H9 (cell line): ENCODE measurements around the gene CDK2AP2. TPM values are rescaled to one million over a fixed set of nuclear protein-coding genes. Genes with fewer than 3 reads are reported as not detected.

Experiments used
- DNase-seq: peaks from one replicate; pipeline ENCODE4 v3.0.0-alpha.2; 2017
- H2AFZ ChIP-seq: one replicate; pipeline ENCODE4 v1.6.1; 2013; ENCODE audit warnings: mild to moderate bottlenecking, low read length, control low read depth, moderate library complexity
- H2AK5ac ChIP-seq: 2 replicates; pipeline ENCODE4 v1.6.1; 2013; ENCODE audit warnings: low read length, control low read depth, mixed read lengths; ENCODE audit not compliant: insufficient read length
- H2BK120ac ChIP-seq: one replicate; pipeline ENCODE4 v1.6.1; 2013; ENCODE audit warnings: low read depth, mild to moderate bottlenecking, low read length, control low read depth, inconsistent platforms; ENCODE audit not compliant: poor library complexity, severe bottlenecking
- H2BK12ac ChIP-seq: 2 replicates; pipeline ENCODE4 v1.6.1; 2013; ENCODE audit warnings: low read length, control low read depth, mixed read lengths, low read depth; ENCODE audit not compliant: insufficient read length
- H2BK15ac ChIP-seq: 2 replicates; pipeline ENCODE4 v1.6.1; 2013; ENCODE audit warnings: low read depth, low read length, control low read depth
- H2BK20ac ChIP-seq: one replicate; pipeline ENCODE4 v1.6.1; 2013; ENCODE audit warnings: low read depth, mild to moderate bottlenecking, low read length, control low read depth, inconsistent platforms; ENCODE audit not compliant: poor library complexity, severe bottlenecking
- H2BK5ac ChIP-seq: 2 replicates; pipeline ENCODE4 v1.6.1; 2013; ENCODE audit warnings: low read length, control low read depth, mixed read lengths; ENCODE audit not compliant: insufficient read length
- H3K14ac ChIP-seq: 2 replicates; pipeline ENCODE4 v1.6.1; 2013; ENCODE audit warnings: low read length, control low read depth; ENCODE audit not compliant: insufficient read depth
- H3K18ac ChIP-seq: 2 replicates; pipeline ENCODE4 v1.6.1; 2013; ENCODE audit warnings: low read depth, mild to moderate bottlenecking, mixed read lengths, low read length, control low read depth; ENCODE audit not compliant: insufficient read length
- H3K23ac ChIP-seq: 2 replicates; pipeline ENCODE4 v1.6.1; 2013; ENCODE audit warnings: low read length, control low read depth, mixed read lengths, low read depth; ENCODE audit not compliant: insufficient read length
- H3K23me2 ChIP-seq: 2 replicates; pipeline ENCODE4 v1.6.1; 2013; ENCODE audit warnings: low read depth, mild to moderate bottlenecking, mixed read lengths, low read length, control low read depth; ENCODE audit not compliant: insufficient read length, poor library complexity, severe bottlenecking
- H3K27ac ChIP-seq: 2 replicates; pipeline ENCODE4 v1.5.1; 2013; ENCODE audit warnings: low read length, control low read depth, mixed read lengths, low read depth; ENCODE audit not compliant: insufficient read length
- H3K27me3 ChIP-seq: 2 replicates; pipeline ENCODE4 v1.6.1; 2013; ENCODE audit warnings: low read length, control low read depth, inconsistent platforms; ENCODE audit not compliant: insufficient read depth
- H3K4ac ChIP-seq: 2 replicates; pipeline ENCODE4 v1.6.1; 2013; ENCODE audit warnings: low read depth, mild to moderate bottlenecking, control low read depth, inconsistent platforms, low read length, moderate library complexity
- H3K4me1 ChIP-seq: 2 replicates; pipeline ENCODE4 v1.6.1; 2013; ENCODE audit warnings: low read length, control low read depth, inconsistent platforms; ENCODE audit not compliant: insufficient read depth
- H3K4me2 ChIP-seq: 2 replicates; pipeline ENCODE4 v1.6.1; 2013; ENCODE audit warnings: low read length, control low read depth, mixed read lengths; ENCODE audit not compliant: insufficient read length, insufficient read depth
- H3K56ac ChIP-seq: 2 replicates; pipeline ENCODE4 v1.6.1; 2013; ENCODE audit warnings: low read depth, mild to moderate bottlenecking, mixed read lengths, low read length, control low read depth; ENCODE audit not compliant: insufficient read length
- H3K79me1 ChIP-seq: 2 replicates; pipeline ENCODE4 v1.6.1; 2013; ENCODE audit warnings: low read depth, mild to moderate bottlenecking, moderate library complexity, low read length, control low read depth, inconsistent platforms; ENCODE audit not compliant: insufficient read depth, poor library complexity, severe bottlenecking
- H3K79me2 ChIP-seq: 2 replicates; pipeline ENCODE4 v1.6.1; 2013; ENCODE audit warnings: low read length, control low read depth, inconsistent platforms; ENCODE audit not compliant: insufficient read depth
- H3K9ac ChIP-seq: 2 replicates; pipeline ENCODE4 v1.6.1; 2013; ENCODE audit warnings: low read length, control low read depth, mixed read lengths; ENCODE audit not compliant: insufficient read length; ENCODE audit errors: extremely low read depth
- H3K9me3 ChIP-seq: one replicate; pipeline ENCODE4 v1.6.1; 2013; ENCODE audit warnings: low read depth, low read length, inconsistent platforms; ENCODE audit not compliant: control insufficient read depth
- H3T11ph ChIP-seq: one replicate; pipeline ENCODE4 v1.6.1; 2013; ENCODE audit warnings: mild to moderate bottlenecking, low read length, control low read depth, inconsistent platforms
- H4K20me1 ChIP-seq: one replicate; pipeline ENCODE4 v1.6.1; 2013; ENCODE audit not compliant: control insufficient read depth, insufficient read length, insufficient read depth
- H4K5ac ChIP-seq: 2 replicates; pipeline ENCODE4 v1.6.1; 2013; ENCODE audit warnings: low read depth, mild to moderate bottlenecking, mixed read lengths, low read length, control low read depth; ENCODE audit not compliant: insufficient read length
- H4K8ac ChIP-seq: replicated peaks from 2 replicates; pipeline ENCODE4 v1.6.1; 2013; ENCODE audit warnings: low read length, control low read depth, mixed read lengths, low read depth; ENCODE audit not compliant: insufficient read length
- H4K91ac ChIP-seq: 2 replicates; pipeline ENCODE4 v1.6.1; 2013; ENCODE audit warnings: low read depth, mild to moderate bottlenecking, moderate library complexity, mixed read lengths, low read length, control low read depth; ENCODE audit not compliant: insufficient read length
- H3K27ac Mint-ChIP-seq, 3 experiments: 2 replicates in 2 of 3; 3 replicates in 1 of 3; pipeline ENCODE4 v1.8.0; 2020 to 2021; ENCODE audit warnings: mixed read lengths in 3 of 3, mild to moderate bottlenecking in 1 of 3, moderate library complexity in 1 of 3
- H3K27me3 Mint-ChIP-seq: 2 replicates; pipeline ENCODE4 v1.8.0; 2021; ENCODE audit warnings: low read depth, mild to moderate bottlenecking, moderate library complexity, mixed read lengths
- H3K36me3 Mint-ChIP-seq, 3 experiments: 2 replicates in 2 of 3; 3 replicates in 1 of 3; pipeline ENCODE4 v1.8.0; 2020 to 2021; ENCODE audit warnings: low read depth in 3 of 3, mixed read lengths in 3 of 3; ENCODE audit not compliant: insufficient read depth in 1 of 3
- H3K4me1 Mint-ChIP-seq, 2 experiments: 2 replicates each; pipeline ENCODE4 v1.8.0; 2020; ENCODE audit warnings: mixed read lengths in 2 of 2
- H3K4me3 Mint-ChIP-seq, 2 experiments: 2 replicates in 1 of 2; 3 replicates in 1 of 2; pipeline ENCODE4 v1.8.0; 2020 to 2021; ENCODE audit warnings: mild to moderate bottlenecking in 2 of 2, mixed read lengths in 2 of 2, moderate library complexity in 1 of 2
- H3K9me3 Mint-ChIP-seq, 2 experiments: 2 replicates in 1 of 2; 3 replicates in 1 of 2; pipeline ENCODE4 v1.8.0; 2020; ENCODE audit warnings: mild to moderate bottlenecking in 2 of 2, mixed read lengths in 2 of 2, moderate library complexity in 1 of 2
- WGBS: extraction: QIAGEN DNeasy Blood & Tissue Kit; methylation state at CpG from one replicate; pipeline ENCODE4 v1.1.7; 2013; ENCODE audit warnings: missing lambda C conversion rate, low lambda C conversion rate, mixed read lengths; ENCODE audit not compliant: insufficient read length; ENCODE audit errors: extremely low coverage; 5-methylcytosine and 5-hydroxymethylcytosine counted together
- total RNA-seq: library from RNA; stranded (reverse); gene quantifications from 2 replicates; pipeline ENCODE4 v1.2.1, GENCODE V29; 2021
- TF ChIP-seq, protein P1 (sequence below): fragments of 200-600 bp; sonication (generic); conservative IDR thresholded peaks from 3 replicates; pipeline ENCODE4 v1.8.0; 2021; ENCODE audit warnings: antibody characterized with exemption, mild to moderate bottlenecking

The CDK2AP2 gene
- total RNA-seq, 1 experiment from 2014 or later, result 36.1 TPM

DNA sequence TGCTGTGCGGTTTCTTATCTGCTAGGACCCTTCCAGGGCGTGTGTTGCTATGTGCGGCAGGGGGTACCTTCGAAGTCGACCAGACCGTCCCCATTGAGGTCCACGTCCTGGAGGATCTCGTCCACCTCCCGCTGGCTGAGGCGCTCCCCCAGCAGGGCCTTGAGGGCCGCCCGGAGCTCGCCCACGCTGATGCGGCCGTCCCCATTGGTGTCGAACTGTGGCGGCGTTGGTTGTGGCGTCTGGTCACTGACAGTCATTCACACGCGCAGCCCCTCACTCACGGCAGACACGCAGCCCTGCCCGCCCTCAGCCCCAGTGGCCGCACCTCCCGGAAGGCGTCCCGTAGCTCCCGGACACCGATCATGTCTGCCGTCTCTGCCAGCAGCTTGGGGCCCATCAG lies 11.8 kb upstream of the CDK2AP2 start:
- Histone ChIP-seq H2BK120ac (no peak overlapping the region), H3K4ac (no peak overlapping the region), H3K18ac (no peak overlapping the region), H2BK12ac (no peak overlapping the region), H3K9ac (no peak overlapping the region), H4K5ac (no peak overlapping the region), H3K14ac (no peak overlapping the region; the same call in 1 of the 2 replicates), H2AK5ac (no peak overlapping the region), H3K79me2 (no peaks in the 10 kb centered on the region), H3K79me1 (no peaks in the 10 kb centered on the region), H2AFZ (no peak overlapping the region), H4K20me1 (no peaks in the 10 kb centered on the region), H3T11ph (no peak overlapping the region), H3K27ac (no peak overlapping the region), H2BK20ac (no peak overlapping the region), H3K56ac (no peak overlapping the region), H3K23me2 (no peaks in the 10 kb centered on the region), H3K23ac (no peak overlapping the region), H3K27me3 (no peaks in the 10 kb centered on the region), H3K4me2 (no peak overlapping the region), H2BK5ac (no peak overlapping the region), H3K4me1 (no peaks in the 10 kb centered on the region), H3K9me3 (no peaks in the 10 kb centered on the region), H2BK15ac (no peak overlapping the region), H4K91ac (no peak overlapping the region), H4K8ac (no peak overlapping the region)
- no peaks in the 10 kb centered on the region; a peak in 1 of 4 replicates for H3K4me1 Mint-ChIP-seq
- peaks cover 25% of the 10 kb centered on the region for H3K27me3 Mint-ChIP-seq
- H3K4me3 Mint-ChIP-seq, result no peak overlapping the region
- H3K9me3 Mint-ChIP-seq, result no peaks in the 10 kb centered on the region
- H3K36me3 Mint-ChIP-seq, result no peaks in the 10 kb centered on the region
- no CpG with 5 or more reads among the region's 32 CpGs for WGBS
- TF ChIP-seq, protein P1, sequence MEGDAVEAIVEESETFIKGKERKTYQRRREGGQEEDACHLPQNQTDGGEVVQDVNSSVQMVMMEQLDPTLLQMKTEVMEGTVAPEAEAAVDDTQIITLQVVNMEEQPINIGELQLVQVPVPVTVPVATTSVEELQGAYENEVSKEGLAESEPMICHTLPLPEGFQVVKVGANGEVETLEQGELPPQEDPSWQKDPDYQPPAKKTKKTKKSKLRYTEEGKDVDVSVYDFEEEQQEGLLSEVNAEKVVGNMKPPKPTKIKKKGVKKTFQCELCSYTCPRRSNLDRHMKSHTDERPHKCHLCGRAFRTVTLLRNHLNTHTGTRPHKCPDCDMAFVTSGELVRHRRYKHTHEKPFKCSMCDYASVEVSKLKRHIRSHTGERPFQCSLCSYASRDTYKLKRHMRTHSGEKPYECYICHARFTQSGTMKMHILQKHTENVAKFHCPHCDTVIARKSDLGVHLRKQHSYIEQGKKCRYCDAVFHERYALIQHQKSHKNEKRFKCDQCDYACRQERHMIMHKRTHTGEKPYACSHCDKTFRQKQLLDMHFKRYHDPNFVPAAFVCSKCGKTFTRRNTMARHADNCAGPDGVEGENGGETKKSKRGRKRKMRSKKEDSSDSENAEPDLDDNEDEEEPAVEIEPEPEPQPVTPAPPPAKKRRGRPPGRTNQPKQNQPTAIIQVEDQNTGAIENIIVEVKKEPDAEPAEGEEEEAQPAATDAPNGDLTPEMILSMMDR, result no peak
- no peak for DNase-seq
- peak overlapping the region in 1 of 3 experiments; percentile 62; a peak in 1 of 7 replicates for H3K27ac Mint-ChIP-seq
